Measurements from ENCODE around the gene EFNB2.

The EFNB2 gene

GRCh38 chr13:106445996-106446395, 89.5 kb downstream of the EFNB2 start:
- no peak for DNase-seq (ENCODE audit: low read depth)

GRCh38 chr13:106443607-106444322, 91.7 kb downstream of the EFNB2 start:
- no peak for DNase-seq (ENCODE audit: low read depth)

- DNase-seq (ENCODE audit: low read depth) = no peak
Observed at GRCh38 chr13:106440866-106441265, 94.6 kb downstream of the EFNB2 start.

Data from stimulated activated CD8-positive, alpha-beta memory T cell treated with anti-CD3 and anti-CD28 coated beads, Interleukin-4, amount 100 ng/mL, for 24 hours (primary cell).